ENCODE measurements around the gene TIPIN. TPM values are rescaled to one million over a fixed set of nuclear protein-coding genes. Genes with fewer than 3 reads are reported as not detected.
"Not testable (repeated sequence)": the region's sequence is repeated elsewhere in the genome, so short reads cannot be mapped to it uniquely, and the experiment has no call there.

TIPIN gene
- total RNA-seq, 4 donors from 2014 or later, result 2.9 to 9.1 (median 4.3) TPM

DNA sequence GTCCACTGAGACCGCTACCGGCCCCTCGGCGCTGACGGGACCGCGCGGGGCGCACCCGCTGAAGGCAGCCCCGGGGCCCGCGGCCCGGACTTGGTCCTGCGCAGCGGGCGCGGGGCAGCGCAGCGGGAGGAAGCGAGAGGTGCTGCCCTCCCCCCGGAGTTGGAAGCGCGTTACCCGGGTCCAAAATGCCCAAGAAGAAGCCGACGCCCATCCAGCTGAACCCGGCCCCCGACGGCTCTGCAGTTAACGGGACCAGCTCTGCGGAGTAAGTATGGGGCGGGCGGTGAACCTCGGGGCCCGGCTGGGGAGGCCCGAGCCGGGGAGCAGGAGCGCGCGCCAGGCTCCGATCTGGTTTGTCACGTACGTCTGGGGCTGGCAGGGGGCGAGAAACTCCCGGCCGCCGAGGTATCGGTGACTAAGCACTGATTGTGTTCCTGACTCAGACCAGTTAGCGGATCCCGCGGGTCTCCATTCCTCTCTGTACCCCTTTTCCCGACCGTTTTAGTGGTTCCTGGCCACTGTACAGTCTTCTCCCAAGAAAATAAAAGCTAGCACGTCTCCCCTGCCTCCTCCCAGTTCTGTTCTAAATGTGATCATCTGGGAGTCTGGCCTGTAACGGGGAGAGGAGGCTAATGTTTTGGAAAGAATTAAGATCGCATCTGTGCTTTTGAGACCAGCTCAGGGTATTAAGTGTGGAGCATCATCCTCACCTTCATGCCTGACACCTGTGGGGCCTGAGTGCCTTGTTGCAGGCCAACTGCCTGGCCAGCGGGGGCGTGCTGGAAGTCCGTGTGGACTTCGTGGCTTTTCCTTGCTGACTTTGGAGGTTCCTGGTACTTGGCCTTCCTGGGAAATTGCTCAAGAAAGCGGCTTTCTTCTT lies 30.9 kb upstream of the TIPIN start:
- no peaks in the 10 kb centered on the region for H3K9me3 ChIP-seq
- H3K4me3 ChIP-seq, result peak overlapping the region; percentile 80 to 90
- no peaks in the 10 kb centered on the region for H3K36me3 ChIP-seq
- peak; percentile 34 for ATAC-seq
- peaks cover 0 to 47% (median 6%) of the 10 kb centered on the region in 3 donors for H3K4me1 ChIP-seq
- WGBS, 2 donors (ENCODE audit: low coverage in 1 of 2), result 0 to 2% methylated on average over 6 to 8 of the region's 62 CpGs
- H3K27ac ChIP-seq, result peak overlapping the region; percentile 88 to 99 (median 98)
- no peaks in the 10 kb centered on the region for H3K27me3 ChIP-seq
- TF ChIP-seq EP300 (IDR thresholded peaks at IDR 0.05) (no peak), CTCF (IDR thresholded peaks at IDR 0.05) (peak in 3 of 4 experiments; percentile 19 to 45 (median 29)), POLR2A (IDR thresholded peaks at IDR 0.05) (no peak), POLR2AphosphoS5 (IDR thresholded peaks at IDR 0.05) (peak; percentile 36)

DNA sequence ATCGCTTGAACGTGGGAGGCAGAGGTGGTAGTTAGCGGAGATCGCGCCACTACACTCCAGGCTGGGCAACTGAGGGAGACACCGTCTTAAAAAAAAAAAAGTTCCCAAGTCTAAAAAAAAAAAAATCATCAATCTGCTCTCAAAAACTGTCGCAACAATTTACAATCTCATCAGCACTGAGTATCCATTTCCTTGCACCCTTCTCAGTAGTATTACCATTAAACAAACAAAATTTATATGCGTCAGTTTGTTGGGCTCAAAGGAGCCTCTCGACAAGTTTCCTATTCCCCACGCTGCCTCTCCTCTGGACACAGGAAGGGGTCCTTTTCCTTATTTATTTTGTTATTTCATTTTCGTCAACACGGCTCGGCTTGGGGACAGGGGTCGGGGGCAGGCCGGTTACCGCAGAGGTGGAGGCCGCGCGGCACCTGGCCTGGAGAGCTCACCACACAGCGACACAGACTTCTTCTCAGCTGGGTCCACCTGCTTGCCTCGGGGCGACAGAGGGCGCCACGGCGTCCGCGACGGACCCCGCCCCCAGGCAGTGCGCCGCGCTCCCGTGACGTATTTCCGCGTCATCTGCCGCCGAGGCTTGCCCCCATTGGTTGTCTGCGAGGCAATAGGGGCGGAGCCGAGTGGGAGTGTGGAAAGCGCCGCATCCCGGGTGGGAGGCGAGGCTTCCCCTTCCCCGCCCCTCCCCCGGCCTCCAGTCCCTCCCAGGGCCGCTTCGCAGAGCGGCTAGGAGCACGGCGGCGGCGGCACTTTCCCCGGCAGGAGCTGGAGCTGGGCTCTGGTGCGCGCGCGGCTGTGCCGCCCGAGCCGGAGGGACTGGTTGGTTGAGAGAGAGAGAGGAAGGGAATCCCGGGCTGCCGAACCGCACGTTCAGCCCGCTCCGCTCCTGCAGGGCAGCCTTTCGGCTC lies 30.0 kb upstream of the TIPIN start, which contains the start of gene MAP2K1:
Gene MAP2K1 (plus strand): TSS at position 709 of the 920 bp plus-strand sequence. CDS start 436 bp downstream, outside the sequence.
- 1 to 8% methylated on average over 15 of the region's 69 CpGs for WGBS, 2 donors (ENCODE audit: low coverage in 1 of 2)
- peak within 1 kb of the TSS; percentile 88 to 99 (median 98) for H3K27ac ChIP-seq

GRCh38 chr15:66381376-66381775 lies 24.9 kb upstream of the TIPIN start:
- not testable (repeated sequence) for ATAC-seq

More for the DNA sequence above, 30.0 kb upstream of the TIPIN start, which contains the start of gene MAP2K1:
- TF ChIP-seq POLR2AphosphoS5 (IDR thresholded peaks at IDR 0.05), result peak; percentile 81
- no peak for TF ChIP-seq EP300 (IDR thresholded peaks at IDR 0.05)
- TF ChIP-seq CTCF (IDR thresholded peaks at IDR 0.05), result peak; percentile 49 to 83 (median 74)
- peak; percentile 58 to 61 for TF ChIP-seq POLR2A (IDR thresholded peaks at IDR 0.05)
- peak; percentile 98 for ATAC-seq
- no peaks in the 10 kb centered on the region for H3K9me3 ChIP-seq
- no peaks in the 10 kb centered on the region for H3K27me3 ChIP-seq
- peaks cover 0 to 45% (median 6%) of the 10 kb centered on the region in 3 donors for H3K4me1 ChIP-seq
- no peaks in the 10 kb centered on the region for H3K36me3 ChIP-seq
- H3K4me3 ChIP-seq, result peak within 1 kb of the TSS; percentile 80 to 90

DNA sequence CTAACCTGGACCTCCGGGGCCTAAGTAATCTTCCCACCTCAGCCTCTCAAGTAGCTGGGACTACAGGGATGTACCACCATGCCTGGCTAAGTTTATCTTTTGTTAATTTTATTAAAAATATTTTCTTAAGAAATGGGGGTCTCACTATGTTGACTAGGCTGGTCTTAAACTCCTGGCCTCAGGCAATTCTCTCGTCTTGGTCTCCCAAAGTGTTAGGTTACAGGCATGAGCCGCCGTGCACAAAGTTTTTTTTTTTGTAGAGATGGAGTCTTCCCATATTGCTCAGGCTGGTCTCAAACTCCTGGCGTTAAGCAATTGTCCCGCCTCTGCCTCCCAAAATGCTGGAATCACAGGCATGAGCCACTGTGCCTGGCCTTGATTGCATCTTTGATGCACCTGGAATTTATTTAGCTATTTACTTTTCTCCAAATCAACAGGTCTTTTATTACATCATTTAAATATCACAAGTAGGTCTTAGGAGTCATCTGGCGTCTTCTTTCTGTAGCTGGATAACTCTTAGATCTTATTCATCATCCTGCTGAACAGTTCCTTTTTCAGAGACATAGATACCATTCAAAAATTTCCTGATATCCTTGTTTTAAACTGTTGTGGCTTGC lies 22.4 kb upstream of the TIPIN start:
- no peak for ATAC-seq
- TF ChIP-seq POLR2A (IDR thresholded peaks at IDR 0.05) (no peak), POLR2AphosphoS5 (IDR thresholded peaks at IDR 0.05) (no peak)
- Histone ChIP-seq H3K36me3 (no peaks in the 10 kb centered on the region), H3K27ac (no peak overlapping the region), H3K9me3 (peaks cover 0 to 9% (median 0%) of the 10 kb centered on the region in 3 donors), H3K4me3 (no peak overlapping the region), H3K4me1 (no peaks in the 10 kb centered on the region), H3K27me3 (no peaks in the 10 kb centered on the region)
- WGBS, 2 donors (ENCODE audit: low coverage in 1 of 2), result 91 to 100% methylated on average over 2 to 7 of the region's 7 CpGs

More at GRCh38 chr15:66381376-66381775, 24.9 kb upstream of the TIPIN start:
- H3K27me3 ChIP-seq, H3K4me3 ChIP-seq, H3K9me3 ChIP-seq, H3K27ac ChIP-seq, H3K36me3 ChIP-seq: not testable (repeated sequence)
- 100% methylated on average over 1 to 2 of the region's 2 CpGs for WGBS, 2 donors (ENCODE audit: low coverage in 1 of 2)
- H3K4me1 ChIP-seq, result peaks cover 0 to 10% (median 0%) of the 10 kb centered on the region in 3 donors

DNA sequence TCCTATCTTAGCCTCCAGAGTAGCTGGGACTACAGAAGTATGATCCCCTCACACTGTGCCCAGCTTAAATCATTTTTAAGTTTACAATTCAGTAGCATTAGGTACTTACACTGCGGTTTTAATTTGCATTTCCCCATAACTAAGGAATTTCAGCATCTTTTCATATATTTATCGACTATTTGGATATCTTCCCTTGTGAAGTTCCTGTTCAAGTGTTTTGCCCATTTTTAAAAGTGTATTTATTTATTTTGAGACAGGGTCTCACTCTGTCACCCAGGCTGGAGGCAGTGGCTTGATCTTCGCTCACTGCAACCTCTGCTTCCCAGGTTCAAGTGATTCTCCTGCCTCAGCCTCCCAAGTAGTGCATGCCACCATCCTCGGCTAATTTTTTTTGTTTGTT lies 17.7 kb upstream of the TIPIN start:
- Histone ChIP-seq H3K27ac (no peak overlapping the region), H3K36me3 (no peaks in the 10 kb centered on the region), H3K4me3 (no peak overlapping the region), H3K4me1 (no peaks in the 10 kb centered on the region), H3K27me3 (no peaks in the 10 kb centered on the region), H3K9me3 (peaks cover 0 to 11% (median 0%) of the 10 kb centered on the region in 3 donors)
- ATAC-seq, result no peak
- WGBS, 2 donors (ENCODE audit: low coverage in 1 of 2), result 93 to 94% methylated on average over 4 of the region's 4 CpGs
- TF ChIP-seq CTCF (IDR thresholded peaks at IDR 0.05) (no peak), POLR2AphosphoS5 (IDR thresholded peaks at IDR 0.05) (no peak), EP300 (IDR thresholded peaks at IDR 0.05) (no peak), POLR2A (IDR thresholded peaks at IDR 0.05) (no peak)

Measured in gastroesophageal sphincter (tissue), 4 donors.